Caco-2 (cell line): ENCODE measurements around the gene CENPQ. TPM values are rescaled to one million over a fixed set of nuclear protein-coding genes. Genes with fewer than 3 reads are reported as not detected.
"Not testable (repeated sequence)": the region's sequence is repeated elsewhere in the genome, so short reads cannot be mapped to it uniquely, and the experiment has no call there.

ENCODE experiments used
- BruUV-seq: library from RNA; stranded (reverse); fragments of 400-500 nt; replicated peaks from 2 replicates; lab custom pipeline; 2021; lab: Mats Ljungman, UMichigan
- CTCF ChIA-PET: fragments of 300-600 bp; sonication (Branson Sonifier 250); formaldehyde crosslinking; loops from one replicate; lab custom pipeline; 2022; ENCODE audit warnings: antibody characterized with exemption; lab: Charles Lee
- POLR2A ChIA-PET: fragments of 300-600 bp; sonication (Branson Sonifier 250); formaldehyde crosslinking; loops from one replicate; lab custom pipeline; 2022; ENCODE audit warnings: antibody characterized with exemption; lab: Charles Lee
- DNase-seq, 2 experiments: peaks; one replicate each; pipeline versions ENCODE4 v3.0.0 to v3.0.0-alpha.2; 2020 to 2022
- H3K27me3 ChIP-seq: replicated peaks from 2 replicates; pipeline ENCODE4 v1.6.0; 2011; ENCODE audit warnings: low read length; ENCODE audit not compliant: control insufficient read depth, insufficient read depth
- H3K36me3 ChIP-seq: 2 replicates; pipeline ENCODE4 v1.5.1; 2011; ENCODE audit warnings: low read length; ENCODE audit not compliant: control insufficient read depth, insufficient read depth
- H3K4me1 ChIP-seq: fragments of 250-450 bp; sonication (Bioruptor Pico); 2 replicates; pipeline ENCODE4 v1.5.1; 2020; ENCODE audit warnings: mild to moderate bottlenecking
- H3K4me3 ChIP-seq: 2 replicates; pipeline ENCODE4 v1.5.1; 2011; ENCODE audit warnings: low read depth, mild to moderate bottlenecking, control low read depth, low read length
- H3K9me3 ChIP-seq: fragments of 250-450 bp; sonication (Bioruptor Pico); 2 replicates; pipeline ENCODE4 v1.5.1; 2020; ENCODE audit warnings: mild to moderate bottlenecking, moderate library complexity
- H3K27ac Mint-ChIP-seq: one replicate; pipeline ENCODE4 v1.8.0; 2022; ENCODE audit warnings: mixed read lengths; ENCODE audit not compliant: unreplicated experiment
- H3K27me3 Mint-ChIP-seq: one replicate; pipeline ENCODE4 v1.8.0; 2022; ENCODE audit warnings: mixed read lengths; ENCODE audit not compliant: insufficient read depth, unreplicated experiment
- H3K36me3 Mint-ChIP-seq: one replicate; pipeline ENCODE4 v1.8.0; 2022; ENCODE audit warnings: mild to moderate bottlenecking, mixed read lengths; ENCODE audit not compliant: insufficient read depth, unreplicated experiment
- H3K4me1 Mint-ChIP-seq: one replicate; pipeline ENCODE4 v1.8.0; 2022; ENCODE audit warnings: low read depth, mixed read lengths; ENCODE audit not compliant: unreplicated experiment
- H3K4me3 Mint-ChIP-seq: one replicate; pipeline ENCODE4 v1.8.0; 2022; ENCODE audit warnings: mild to moderate bottlenecking, moderate library complexity, mixed read lengths; ENCODE audit not compliant: unreplicated experiment
- H3K9me3 Mint-ChIP-seq: one replicate; pipeline ENCODE4 v1.8.0; 2022; ENCODE audit warnings: mixed read lengths; ENCODE audit not compliant: unreplicated experiment
- intact Hi-C: fragments of 100-400 bp; cut with micrococcal nuclease; formaldehyde crosslinking; loops from one replicate; pipeline ENCODE4 v1.10.0; 2022; ENCODE audit not compliant: unreplicated experiment
- total RNA-seq: library from RNA; stranded (reverse); gene quantifications from 2 replicates; pipeline ENCODE4 v1.2.3, GENCODE V29; 2022
- TF ChIP-seq, protein P1 (sequence below), 2 experiments: fragments of 200-600 bp in 1 of 2; IDR thresholded peaks; 1 replicate in 1 of 2; 2 replicates in 1 of 2; pipeline versions ENCODE4 v1.5.1 to v1.8.0; 2011 to 2022; ENCODE audit warnings: antibody characterized with exemption in 1 of 2, control low read depth in 1 of 2, inconsistent platforms in 1 of 2, low read depth in 1 of 2, low read length in 1 of 2, mild to moderate bottlenecking in 1 of 2, moderate library complexity in 1 of 2; ENCODE audit not compliant: insufficient read depth in 1 of 2, severe bottlenecking in 1 of 2, unreplicated experiment in 1 of 2

CENPQ gene
- total RNA-seq, 1 experiment from 2014 or later, result 13.4 TPM

DNA sequence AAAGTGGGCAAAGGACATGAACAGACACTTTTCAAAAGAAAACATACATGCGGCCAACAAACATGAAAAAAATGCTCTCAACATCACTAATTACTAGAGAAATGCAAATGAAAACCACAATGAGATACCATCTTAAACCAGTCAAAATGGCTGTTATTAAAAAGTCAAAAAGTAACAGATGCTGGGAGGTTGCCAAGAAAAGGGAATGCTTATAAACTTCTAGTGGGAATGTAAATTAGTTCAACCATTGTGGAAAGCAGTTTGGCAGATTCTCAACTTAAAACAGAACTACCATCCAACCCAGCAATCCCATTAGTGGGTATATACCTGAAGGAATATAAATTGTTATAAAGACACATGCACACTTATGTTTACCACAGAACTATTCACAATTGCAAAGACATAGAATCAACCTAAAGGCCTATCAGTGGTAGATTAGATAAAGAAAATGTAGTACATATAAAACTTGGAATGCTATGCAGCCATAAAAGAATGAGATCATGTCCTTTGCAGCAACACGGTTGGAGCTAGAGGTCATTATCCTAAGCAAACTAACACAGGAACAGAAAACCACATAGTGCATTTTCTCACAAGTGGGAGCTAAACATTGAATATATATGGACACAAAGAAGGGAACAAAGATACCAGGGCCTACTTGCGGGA, 16.3 kb downstream of the CENPQ start:
- POLR2A ChIA-PET, result no interaction called here

DNA sequence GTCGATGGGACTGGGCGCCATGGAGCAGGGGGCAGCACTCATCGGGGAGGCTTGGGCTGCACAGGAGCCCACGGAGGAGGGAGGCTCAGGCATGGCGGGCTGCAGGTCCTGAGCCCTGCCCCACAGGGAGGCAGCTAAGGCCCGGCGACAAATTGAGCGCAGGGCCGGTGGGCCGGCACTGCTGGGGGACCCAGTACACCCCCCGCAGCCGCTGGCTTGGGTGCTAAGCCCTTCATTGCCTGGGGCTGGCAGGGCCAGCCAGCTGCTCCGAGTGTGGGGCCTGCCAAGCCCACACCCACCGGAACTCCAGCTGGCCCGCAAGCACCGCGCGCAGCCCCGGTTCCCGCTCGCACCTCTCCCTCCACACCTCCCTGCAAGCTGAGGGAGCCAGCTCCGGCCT, 18.7 kb downstream of the CENPQ start:
- H3K4me3 ChIP-seq, H3K27me3 Mint-ChIP-seq, CTCF ChIA-PET, H3K4me1 Mint-ChIP-seq, intact Hi-C loops, BruUV-seq, H3K27me3 ChIP-seq, H3K4me1 ChIP-seq, H3K4me3 Mint-ChIP-seq, DNase-seq, H3K9me3 ChIP-seq, POLR2A ChIA-PET, H3K9me3 Mint-ChIP-seq, H3K36me3 ChIP-seq, H3K36me3 Mint-ChIP-seq, H3K27ac Mint-ChIP-seq: not testable (repeated sequence)

More for the DNA sequence above, 16.3 kb downstream of the CENPQ start:
- no TSS peak for BruUV-seq
- Histone ChIP-seq H3K4me1 (peaks cover 7% of the 10 kb centered on the region; the same call in 1 of the 2 replicates), H3K9me3 (no peaks in the 10 kb centered on the region), H3K27me3 (no peaks in the 10 kb centered on the region), H3K4me3 (no peak overlapping the region), H3K36me3 (no peaks in the 10 kb centered on the region)
- Mint-ChIP-seq H3K27ac (no peak overlapping the region), H3K4me1 (no peaks in the 10 kb centered on the region), H3K4me3 (no peak overlapping the region), H3K9me3 (no peaks in the 10 kb centered on the region), H3K27me3 (no peaks in the 10 kb centered on the region), H3K36me3 (peaks cover 20% of the 10 kb centered on the region)
- DNase-seq, result no peak
- TF ChIP-seq, protein P1, sequence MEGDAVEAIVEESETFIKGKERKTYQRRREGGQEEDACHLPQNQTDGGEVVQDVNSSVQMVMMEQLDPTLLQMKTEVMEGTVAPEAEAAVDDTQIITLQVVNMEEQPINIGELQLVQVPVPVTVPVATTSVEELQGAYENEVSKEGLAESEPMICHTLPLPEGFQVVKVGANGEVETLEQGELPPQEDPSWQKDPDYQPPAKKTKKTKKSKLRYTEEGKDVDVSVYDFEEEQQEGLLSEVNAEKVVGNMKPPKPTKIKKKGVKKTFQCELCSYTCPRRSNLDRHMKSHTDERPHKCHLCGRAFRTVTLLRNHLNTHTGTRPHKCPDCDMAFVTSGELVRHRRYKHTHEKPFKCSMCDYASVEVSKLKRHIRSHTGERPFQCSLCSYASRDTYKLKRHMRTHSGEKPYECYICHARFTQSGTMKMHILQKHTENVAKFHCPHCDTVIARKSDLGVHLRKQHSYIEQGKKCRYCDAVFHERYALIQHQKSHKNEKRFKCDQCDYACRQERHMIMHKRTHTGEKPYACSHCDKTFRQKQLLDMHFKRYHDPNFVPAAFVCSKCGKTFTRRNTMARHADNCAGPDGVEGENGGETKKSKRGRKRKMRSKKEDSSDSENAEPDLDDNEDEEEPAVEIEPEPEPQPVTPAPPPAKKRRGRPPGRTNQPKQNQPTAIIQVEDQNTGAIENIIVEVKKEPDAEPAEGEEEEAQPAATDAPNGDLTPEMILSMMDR (IDR thresholded peaks at IDR 0.05; ENCODE audit: insufficient read depth in 1 of 2, low read depth in 1 of 2, low read length in 1 of 2, severe bottlenecking in 1 of 2, unreplicated experiment in 1 of 2), result no peak
- intact Hi-C loops, result no loop called here
- CTCF ChIA-PET, result no interaction called here

GRCh38 chr6:49483380-49483779, 20.2 kb downstream of the CENPQ start:
- H3K36me3 Mint-ChIP-seq, CTCF ChIA-PET, H3K9me3 Mint-ChIP-seq: not testable (repeated sequence)

DNA sequence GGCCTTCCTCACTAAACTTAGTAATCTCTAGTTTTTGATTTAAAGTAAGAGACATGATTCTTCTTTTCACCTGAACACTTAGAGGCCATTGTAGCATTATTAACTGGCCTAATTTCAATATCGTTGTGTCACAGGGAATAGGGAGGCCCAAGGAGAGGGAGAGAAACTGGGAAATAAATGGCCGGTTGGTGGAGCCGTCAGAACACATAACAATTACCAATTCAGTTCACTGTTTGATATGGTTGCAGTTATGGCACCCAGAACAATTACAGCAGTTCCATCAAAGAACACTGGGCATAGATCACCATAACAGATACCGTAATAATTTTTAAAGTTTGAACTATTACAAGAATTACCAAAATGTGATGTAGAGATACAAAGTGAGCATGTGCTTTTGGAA, 27.5 kb downstream of the CENPQ start:
- Histone ChIP-seq H3K36me3 (no peaks in the 10 kb centered on the region; the same call in 1 of the 2 replicates), H3K4me1 (no peaks in the 10 kb centered on the region), H3K9me3 (no peaks in the 10 kb centered on the region; the same call in 1 of the 2 replicates), H3K27me3 (no peaks in the 10 kb centered on the region), H3K4me3 (no peak overlapping the region)
- TF ChIP-seq, protein P1 (IDR thresholded peaks at IDR 0.05; ENCODE audit: insufficient read depth in 1 of 2, low read depth in 1 of 2, low read length in 1 of 2, severe bottlenecking in 1 of 2, unreplicated experiment in 1 of 2), result no peak
- POLR2A ChIA-PET, result no interaction called here
- intact Hi-C loops, result no loop called here
- Mint-ChIP-seq H3K27ac (no peak overlapping the region), H3K27me3 (no peaks in the 10 kb centered on the region), H3K4me3 (no peak overlapping the region), H3K9me3 (no peaks in the 10 kb centered on the region), H3K4me1 (no peaks in the 10 kb centered on the region), H3K36me3 (peaks cover 16% of the 10 kb centered on the region)
- CTCF ChIA-PET, result no interaction called here
- no peak for DNase-seq
- no TSS peak for BruUV-seq

More at GRCh38 chr6:49483380-49483779, 20.2 kb downstream of the CENPQ start:
- POLR2A ChIA-PET, H3K4me1 Mint-ChIP-seq, intact Hi-C loops, H3K4me1 ChIP-seq, H3K27me3 Mint-ChIP-seq, H3K36me3 ChIP-seq, H3K4me3 ChIP-seq, DNase-seq, H3K4me3 Mint-ChIP-seq, H3K9me3 ChIP-seq, BruUV-seq, H3K27me3 ChIP-seq, H3K27ac Mint-ChIP-seq: not testable (repeated sequence)
